Endothelial cell of umbilical vein (primary cell): Measurements from ENCODE around the gene TMEM164. TPM values are rescaled to one million over a fixed set of nuclear protein-coding genes. Genes with fewer than 3 reads are reported as not detected.

Experiments used
- BruUV-seq: library from RNA; stranded (reverse); fragments of 400-500 nt; replicated peaks from 2 replicates; lab custom pipeline; 2021; lab: Mats Ljungman, UMichigan
- CTCF ChIA-PET: fragments of 300-600, 350-600 bp; sonication (Branson Sonifier 250); formaldehyde crosslinking; loops from one replicate; lab custom pipeline; 2021; ENCODE audit warnings: antibody characterized with exemption, inconsistent platforms; lab: Charles Lee
- POLR2A ChIA-PET: fragments of 300-600, 350-600 bp; sonication (Branson Sonifier 250); formaldehyde crosslinking; loops from one replicate; lab custom pipeline; 2021; ENCODE audit warnings: antibody characterized with exemption, inconsistent platforms; lab: Charles Lee
- DNase-seq: peaks from one replicate; pipeline ENCODE4 v3.0.0-alpha.2; 2011; ENCODE audit warnings: low read depth, low spot score
- FAIRE-seq: peaks from 2 replicates; lab custom pipeline; 2011; peaks lifted over from hg19 to GRCh38; lab: Jason Lieb, UNC
- H2AFZ ChIP-seq: 2 replicates; pipeline ENCODE4 v1.6.0; 2012; ENCODE audit warnings: low read depth, low read length, control low read depth, inconsistent platforms
- H3K27ac ChIP-seq: 2 replicates; pipeline ENCODE4 v1.5.1; 2011; ENCODE audit warnings: low read depth, mild to moderate bottlenecking, control low read depth, low read length, moderate library complexity; ENCODE audit not compliant: insufficient read depth
- H3K27me3 ChIP-seq, 2 experiments: 2 replicates each; pipeline versions ENCODE4 v1.6.0 to v1.6.1; 2011; ENCODE audit warnings: low read length in 2 of 2, mixed read lengths in 1 of 2; ENCODE audit not compliant: control insufficient read depth in 2 of 2, insufficient read depth in 2 of 2
- H3K36me3 ChIP-seq, 2 experiments: 2 replicates in 1 of 2; 3 replicates in 1 of 2; pipeline ENCODE4 v1.5.1; 2011; ENCODE audit warnings: low read length in 2 of 2, mild to moderate bottlenecking in 1 of 2, moderate library complexity in 1 of 2; ENCODE audit not compliant: control insufficient read depth in 2 of 2, insufficient read depth in 2 of 2; ENCODE audit errors: extremely low read depth in 1 of 2
- H3K4me1 ChIP-seq: 3 replicates; pipeline ENCODE4 v1.5.1; 2011; ENCODE audit warnings: mild to moderate bottlenecking, low read length; ENCODE audit not compliant: control insufficient read depth, insufficient read depth; ENCODE audit errors: extremely low read depth
- H3K4me2 ChIP-seq: 2 replicates; pipeline ENCODE4 v1.6.1; 2011; ENCODE audit warnings: low read length, control low read depth, mixed read lengths; ENCODE audit not compliant: insufficient read depth
- H3K4me3 ChIP-seq, 3 experiments: fragments of 200-600 bp in 1 of 3; sonication (generic), shearing (Covaris generic) in 1 of 3; replicated peaks in 1 of 3; 2 replicates each; pipeline ENCODE4 v1.5.1; 2011 to 2016; ENCODE audit warnings: control low read depth in 3 of 3, low read length in 3 of 3, mild to moderate bottlenecking in 2 of 3, inconsistent platforms in 1 of 3, low read depth in 1 of 3, moderate library complexity in 1 of 3; ENCODE audit not compliant: insufficient read depth in 1 of 3
- H3K79me2 ChIP-seq: 2 replicates; pipeline ENCODE4 v1.6.0; 2012; ENCODE audit warnings: low read length, inconsistent platforms; ENCODE audit not compliant: control insufficient read depth, insufficient read depth
- H3K9ac ChIP-seq: replicated peaks from 2 replicates; pipeline ENCODE3; 2011; ENCODE audit warnings: low read length, control low read depth; ENCODE audit not compliant: insufficient read depth; ENCODE audit errors: extremely low read depth
- H3K9me1 ChIP-seq: replicated peaks from 3 replicates; pipeline ENCODE4 v1.6.0; 2011; ENCODE audit warnings: mild to moderate bottlenecking, low read length; ENCODE audit not compliant: control insufficient read depth, insufficient read depth; ENCODE audit errors: extremely low read depth
- H3K9me3 ChIP-seq: replicated peaks from 2 replicates; pipeline ENCODE4 v1.5.1; 2012; ENCODE audit warnings: low read length, inconsistent platforms; ENCODE audit not compliant: control insufficient read depth, insufficient read depth
- H4K20me1 ChIP-seq: replicated peaks from 2 replicates; pipeline ENCODE3; 2011; ENCODE audit warnings: mild to moderate bottlenecking, low read length; ENCODE audit not compliant: control insufficient read depth, insufficient read depth; ENCODE audit errors: extremely low read depth
- FOS ChIP-seq: IDR thresholded peaks from 2 replicates; pipeline ENCODE4 v1.6.1; 2011; ENCODE audit warnings: mild to moderate bottlenecking, low read length, moderate library complexity, borderline replicate concordance; ENCODE audit not compliant: insufficient read depth
- MAX ChIP-seq: IDR thresholded peaks from 2 replicates; pipeline ENCODE4 v1.6.1; 2011; ENCODE audit not compliant: insufficient read depth, insufficient read length
- MYC ChIP-seq: IDR thresholded peaks from one replicate; pipeline ENCODE4 v1.6.1; 2011; ENCODE audit warnings: mild to moderate bottlenecking, low read depth, low read length
- dilution Hi-C: fragments of 300-500 bp; cut with MboI; formaldehyde crosslinking; loops from one replicate; pipeline ENCODE4 v1.15.0; 2019; ENCODE audit warnings: low sequenced_read_pairs; ENCODE audit not compliant: extremely low pct_ligation_motif_present
- intact Hi-C: fragments of 100-400 bp; cut with micrococcal nuclease; formaldehyde crosslinking; loops from one replicate; pipeline ENCODE4 v1.10.0; 2022
- polyA plus RNA-seq, 4 experiments: library from polyadenylated mRNA; depleted of rRNA in 3 of 4; stranded (reverse) in 3 of 4; unstranded in 1 of 4; fragments of >200 nt; gene quantifications; 2 replicates each; pipeline versions ENCODE4 v1.2.1 to v1.2.3, GENCODE V29; 2011 to 2012; ENCODE audit warnings: missing spikeins in 1 of 4
- total RNA-seq: library from RNA; stranded (reverse); gene quantifications from 2 replicates; pipeline ENCODE4 v1.2.3, GENCODE V29; 2021

TMEM164 gene
- total and polyA plus RNA-seq, 2 donors (not counting 3 experiments of a cell fraction or from before 2014, with no cell fraction given), result 12.8 to 22.2 TPM

GRCh38 chrX:110025395-110025794, 22.5 kb downstream of the TMEM164 start:
- Histone ChIP-seq H3K9me3 (no peaks in the 10 kb centered on the region), H3K9me1 (no peaks in the 10 kb centered on the region), H3K9ac (peak overlapping the region; percentile 31), H3K4me3 (no peak overlapping the region), H3K27ac (peak overlapping the region; percentile 48), H3K27me3 (no peaks in the 10 kb centered on the region), H4K20me1 (no peaks in the 10 kb centered on the region), H3K4me1 (peaks cover 27% of the 10 kb centered on the region), H3K79me2 (no peaks in the 10 kb centered on the region), H2AFZ (no peak overlapping the region), H3K36me3 (no peaks in the 10 kb centered on the region), H3K4me2 (no peak overlapping the region)
- no peak for TF ChIP-seq MYC
- intact Hi-C loops (no loop called here), dilution Hi-C loops (no loop called here)
- CTCF ChIA-PET, result interaction anchor here (1.0 to 1.9 kb wide), 5 partner anchors 9 to 121 kb away, joined by 5 to 11 read pairs (median 8); no protein-coding TSS in a partner anchor
- POLR2A ChIA-PET, result no interaction called here
- FAIRE-seq (no peak), DNase-seq (no peak)
- no TSS peak for BruUV-seq

GRCh38 chrX:110026099-110026844, 23.4 kb downstream of the TMEM164 start:
- H3K79me2 ChIP-seq, result no peaks in the 10 kb centered on the region
- no TSS peak for BruUV-seq
- peak; percentile 73 for FAIRE-seq

More at GRCh38 chrX:110026099-110026844, 23.4 kb downstream of the TMEM164 start:
- H3K9ac ChIP-seq, result peak overlapping the region; percentile 31
- peak overlapping the region; percentile 30 for H2AFZ ChIP-seq
- no peaks in the 10 kb centered on the region for H3K36me3 ChIP-seq
- peak; percentile 29 for TF ChIP-seq FOS
- TF ChIP-seq MAX, result no peak
- H3K27ac ChIP-seq, result peak overlapping the region; percentile 48
- peak; percentile 84 for DNase-seq
- H3K9me3 ChIP-seq, result no peaks in the 10 kb centered on the region
- peak overlapping the region; percentile 34 for H3K4me2 ChIP-seq
- H3K27me3 ChIP-seq, result no peaks in the 10 kb centered on the region
- no peak overlapping the region for H3K4me3 ChIP-seq
- dilution Hi-C loops, result no loop called here
- no peaks in the 10 kb centered on the region for H4K20me1 ChIP-seq
- H3K4me1 ChIP-seq, result peaks cover 23% of the 10 kb centered on the region
- CTCF ChIA-PET, result interaction anchor here (1.0 to 1.9 kb wide), 8 partner anchors 10 to 120 kb away, joined by 3 to 11 read pairs (median 6); no protein-coding TSS in a partner anchor
- intact Hi-C loops, result loop anchor here (1.0 kb wide), 2 partner anchors 24 to 61 kb away; no protein-coding TSS in a partner anchor
- no peaks in the 10 kb centered on the region for H3K9me1 ChIP-seq
- POLR2A ChIA-PET, result no interaction called here
